ENCODE results near the gene PTGFRN.

- TF ChIP-seq POLR2A (IDR thresholded peaks at IDR 0.05; ENCODE audit: low read depth, low read length) = no peak
- no peak for TF ChIP-seq POLR2AphosphoS5 (IDR thresholded peaks at IDR 0.05; ENCODE audit: low read depth, low read length)
Observed at GRCh38 chr1:116913941-116914340, 4.2 kb downstream of the PTGFRN start.

Measured in GM12892 (cell line).